H1 (cell line): ENCODE results near the gene AKR1B15. TPM values are rescaled to one million over a fixed set of nuclear protein-coding genes. Genes with fewer than 3 reads are reported as not detected.

Source experiments
- CTCF ChIA-PET: fragments of 300-600 bp; sonication (Branson Sonifier 250); formaldehyde crosslinking; loops from one replicate; lab custom pipeline; 2021; ENCODE audit not compliant: partially characterized antibody; lab: Charles Lee
- POLR2A ChIA-PET: fragments of 300-600 bp; sonication (Branson Sonifier 250); formaldehyde crosslinking; loops from one replicate; lab custom pipeline; 2021; ENCODE audit warnings: inconsistent platforms; ENCODE audit not compliant: partially characterized antibody; lab: Charles Lee
- DNase-seq, 2 experiments: peaks; one replicate each; pipeline versions ENCODE4 v3.0.0 to v3.0.0-alpha.2; 2010 to 2022; ENCODE audit warnings: low spot score in 2 of 2, low read depth in 1 of 2, mixed read lengths in 1 of 2
- FAIRE-seq: peaks from 2 replicates; lab custom pipeline; 2011; peaks lifted over from hg19 to GRCh38; lab: Jason Lieb, UNC
- H2AFZ ChIP-seq: 2 replicates; pipeline ENCODE4 v1.8.1; 2012; ENCODE audit warnings: low read length, inconsistent platforms
- H2AK5ac ChIP-seq: 2 replicates; pipeline ENCODE4 v1.6.1; 2013; ENCODE audit warnings: low read depth, low read length
- H2BK120ac ChIP-seq: replicated peaks from 2 replicates; pipeline ENCODE3; 2013; ENCODE audit warnings: low read depth, low read length, inconsistent platforms
- H2BK12ac ChIP-seq: 2 replicates; pipeline ENCODE4 v1.6.1; 2013; ENCODE audit warnings: low read depth, low read length
- H2BK15ac ChIP-seq: 2 replicates; pipeline ENCODE4 v1.6.1; 2013; ENCODE audit warnings: low read length
- H2BK20ac ChIP-seq: 2 replicates; pipeline ENCODE4 v1.6.1; 2013; ENCODE audit warnings: low read length
- H2BK5ac ChIP-seq: 2 replicates; pipeline ENCODE4 v1.6.1; 2013; ENCODE audit warnings: low read depth, low read length
- H3K14ac ChIP-seq: 2 replicates; pipeline ENCODE4 v1.6.1; 2013; ENCODE audit warnings: inconsistent platforms; ENCODE audit not compliant: insufficient read length
- H3K18ac ChIP-seq: 2 replicates; pipeline ENCODE4 v1.6.1; 2013; ENCODE audit warnings: low read length; ENCODE audit errors: extremely low read depth
- H3K23ac ChIP-seq: 2 replicates; pipeline ENCODE4 v1.6.1; 2013; ENCODE audit warnings: inconsistent platforms; ENCODE audit not compliant: insufficient read length
- H3K23me2 ChIP-seq: 2 replicates; pipeline ENCODE4 v1.6.1; 2013; ENCODE audit warnings: low read depth, low read length
- H3K27ac ChIP-seq: 2 replicates; pipeline ENCODE4 v1.6.1; 2011; ENCODE audit warnings: low read depth, low read length, inconsistent platforms
- H3K27me3 ChIP-seq, 4 experiments: replicated peaks in 1 of 4; 1 replicate in 1 of 4; 2 replicates in 3 of 4; pipeline versions ENCODE4 v1.6.1 to v1.8.1; 2011 to 2013; ENCODE audit warnings: low read length in 3 of 4, mild to moderate bottlenecking in 3 of 4, inconsistent platforms in 2 of 4, mixed read lengths in 2 of 4, moderate library complexity in 1 of 4; ENCODE audit not compliant: control insufficient read depth in 3 of 4, insufficient read depth in 3 of 4; ENCODE audit errors: extremely low read depth in 1 of 4
- H3K36me3 ChIP-seq, 4 experiments: 2 replicates each; pipeline versions ENCODE4 v1.6.1 to v1.8.1; 2011 to 2013; ENCODE audit warnings: mild to moderate bottlenecking in 4 of 4, low read length in 3 of 4, moderate library complexity in 2 of 4, control low read depth in 1 of 4, inconsistent platforms in 1 of 4; ENCODE audit not compliant: insufficient read depth in 4 of 4, control insufficient read depth in 2 of 4
- H3K4ac ChIP-seq: replicated peaks from 2 replicates; pipeline ENCODE3; 2013; ENCODE audit warnings: low read length, low read depth, mixed read lengths, inconsistent platforms; ENCODE audit not compliant: insufficient read length
- H3K4me1 ChIP-seq, 4 experiments: replicated peaks in 1 of 4; 1 replicate in 1 of 4; 2 replicates in 3 of 4; pipeline versions ENCODE4 v1.6.1 to v1.8.1; 2011 to 2013; ENCODE audit warnings: low read length in 3 of 4, inconsistent platforms in 2 of 4, mixed read lengths in 1 of 4; ENCODE audit not compliant: insufficient read depth in 4 of 4, control insufficient read depth in 3 of 4
- H3K4me2 ChIP-seq, 2 experiments: 2 replicates each; pipeline versions ENCODE4 v1.6.1 to v1.8.1; 2011 to 2013; ENCODE audit warnings: low read depth in 2 of 2, low read length in 2 of 2, control low read depth in 1 of 2, inconsistent platforms in 1 of 2, mild to moderate bottlenecking in 1 of 2; ENCODE audit not compliant: insufficient read depth in 1 of 2
- H3K4me3 ChIP-seq, 4 experiments: fragments of 200-600, 300-600 bp in 1 of 4; sonication (generic), shearing (Covaris generic), sonication (Bioruptor Twin) in 1 of 4; 2 replicates each; pipeline versions ENCODE4 v1.5.1 to v1.8.1; 2011 to 2016; ENCODE audit warnings: low read length in 4 of 4, low read depth in 3 of 4, control low read depth in 2 of 4, inconsistent platforms in 2 of 4, mild to moderate bottlenecking in 2 of 4, mixed read lengths in 1 of 4, moderate library complexity in 1 of 4; ENCODE audit not compliant: insufficient read depth in 2 of 4; ENCODE audit errors: extremely low read depth in 1 of 4
- H3K56ac ChIP-seq: replicated peaks from 2 replicates; pipeline ENCODE3; 2013; ENCODE audit warnings: low read depth, mild to moderate bottlenecking, mixed read lengths, low read length, inconsistent platforms; ENCODE audit not compliant: insufficient read length
- H3K79me1 ChIP-seq: 2 replicates; pipeline ENCODE4 v1.6.1; 2013; ENCODE audit warnings: low read depth, low read length, control low read depth
- H3K79me2 ChIP-seq, 2 experiments: 2 replicates each; pipeline versions ENCODE4 v1.6.1 to v1.8.1; 2012 to 2013; ENCODE audit warnings: low read length in 2 of 2, mild to moderate bottlenecking in 2 of 2, inconsistent platforms in 1 of 2; ENCODE audit not compliant: insufficient read depth in 2 of 2, control insufficient read depth in 1 of 2
- H3K9ac ChIP-seq, 4 experiments: replicated peaks in 1 of 4; 1 replicate in 1 of 4; 2 replicates in 3 of 4; pipeline versions ENCODE4 v1.6.1 to v1.8.1; 2011 to 2013; ENCODE audit warnings: low read depth in 3 of 4, low read length in 3 of 4, control low read depth in 2 of 4, mild to moderate bottlenecking in 2 of 4, moderate library complexity in 2 of 4, inconsistent platforms in 1 of 4; ENCODE audit errors: extremely low read depth in 1 of 4
- H3K9me3 ChIP-seq, 2 experiments: 2 replicates each; pipeline versions ENCODE4 v1.6.1 to v1.8.1; 2012 to 2013; ENCODE audit warnings: mild to moderate bottlenecking in 2 of 2, moderate library complexity in 2 of 2, control low read depth in 1 of 2, inconsistent platforms in 1 of 2, low read depth in 1 of 2, low read length in 1 of 2, mixed read lengths in 1 of 2; ENCODE audit not compliant: insufficient read depth in 2 of 2
- H4K20me1 ChIP-seq, 2 experiments: replicated peaks in 1 of 2; 2 replicates each; pipeline versions ENCODE3 to v1.8.1; 2011 to 2013; ENCODE audit warnings: inconsistent platforms in 2 of 2, low read length in 2 of 2, mild to moderate bottlenecking in 1 of 2; ENCODE audit not compliant: insufficient read depth in 2 of 2, control insufficient read depth in 1 of 2
- H4K5ac ChIP-seq: 2 replicates; pipeline ENCODE4 v1.6.1; 2013; ENCODE audit warnings: low read length, low read depth, mixed read lengths, inconsistent platforms; ENCODE audit not compliant: insufficient read length
- H4K8ac ChIP-seq: 2 replicates; pipeline ENCODE4 v1.8.0; 2013; ENCODE audit warnings: mild to moderate bottlenecking, moderate library complexity, low read length, inconsistent platforms; ENCODE audit not compliant: insufficient read depth; ENCODE audit errors: extremely low read depth
- H4K91ac ChIP-seq: replicated peaks from 2 replicates; pipeline ENCODE3; 2013; ENCODE audit warnings: low read length, mixed read lengths, inconsistent platforms; ENCODE audit not compliant: insufficient read length
- CEBPB ChIP-seq: IDR thresholded peaks from 2 replicates; pipeline ENCODE4 v1.6.1; 2012; ENCODE audit warnings: low read depth, low read length
- TAF1 ChIP-seq: IDR thresholded peaks from 2 replicates; pipeline ENCODE4 v1.6.1; 2011; ENCODE audit warnings: mild to moderate bottlenecking, low read depth, low read length
- WGBS, 2 experiments: shearing (Covaris generic) in 1 of 2; methylation state at CpG; one replicate each; pipeline versions ENCODE4 v1.1.6 to v1.1.7; 2013 to 2015; ENCODE audit warnings: low lambda C conversion rate in 2 of 2, mixed read lengths in 2 of 2, inconsistent platforms in 1 of 2, low coverage in 1 of 2, missing lambda C conversion rate in 1 of 2; ENCODE audit not compliant: insufficient replicate concordance in 2 of 2, insufficient coverage in 1 of 2, insufficient read length in 1 of 2; ENCODE audit errors: extremely low coverage in 1 of 2, missing lambda C conversion rate in 1 of 2; 5-methylcytosine and 5-hydroxymethylcytosine counted together
- polyA plus RNA-seq, 7 experiments: library from polyadenylated mRNA; depleted of rRNA in 3 of 7; stranded (reverse) in 5 of 7; unstranded in 2 of 7; fragments of >200 nt in 5 of 7; fragments of 200-250 nt in 2 of 7; gene quantifications; 1 replicate in 5 of 7; 2 replicates in 1 of 7; 4 replicates in 1 of 7; pipeline versions ENCODE4 v1.2.1 to v1.2.3, GENCODE V29; 2011 to 2013; ENCODE audit warnings: missing spikeins in 2 of 7, mixed read lengths in 2 of 7
- total RNA-seq: library from RNA; stranded (reverse); fragmentation: NEBNext Ultra II Directional; extraction: Animal tissue kit (Norgen Biotek cat#: 25700); gene quantifications from 2 replicates; pipeline ENCODE4 v1.2.1, GENCODE V29; 2021

The AKR1B15 gene
- total and polyA plus RNA-seq, 2 of the 8 experiments (the other 6 are each of a cell fraction or from before 2014, with no cell fraction given), result 0.15 to 0.47 TPM

DNA sequence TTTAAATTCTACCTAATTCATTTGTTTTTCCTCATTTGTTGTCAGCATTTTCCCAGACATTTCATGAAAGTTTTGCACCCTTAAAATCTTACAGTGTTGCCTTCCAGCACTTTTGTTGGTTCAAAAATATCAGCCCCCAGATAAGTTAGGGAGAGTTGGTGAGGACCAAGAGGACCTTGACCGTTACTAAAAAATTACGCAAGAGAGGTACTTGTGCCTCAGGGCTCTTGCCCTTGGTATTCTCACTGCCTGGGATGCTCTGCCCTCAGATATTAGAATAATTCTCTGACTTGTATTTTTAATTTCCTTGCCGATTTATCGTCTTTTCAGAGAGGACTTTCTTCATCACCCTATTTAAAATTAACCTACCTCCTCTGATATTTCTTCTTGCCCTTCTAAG, 3.5 kb upstream of the AKR1B15 start:
- H3K56ac ChIP-seq, result no peak overlapping the region
- peaks cover 4% of the 10 kb centered on the region; the same call in 1 of the 2 replicates for H3K23me2 ChIP-seq
- peaks cover 8 to 14% (median 9%) of the 10 kb centered on the region in 4 experiments for H3K4me1 ChIP-seq
- H3K4me3 ChIP-seq, result no peak overlapping the region
- FAIRE-seq (no peak), DNase-seq (no peak)
- no peak overlapping the region for H4K5ac ChIP-seq
- no peak overlapping the region for H2BK120ac ChIP-seq
- no peaks in the 10 kb centered on the region for H3K79me1 ChIP-seq
- H2BK5ac ChIP-seq, result peak overlapping the region; percentile 29; the same call in 1 of the 2 replicates
- H3K9ac ChIP-seq, result no peak overlapping the region
- H3K36me3 ChIP-seq, result no peaks in the 10 kb centered on the region
- no peak overlapping the region; the same call in 1 of the 2 replicates for H2BK12ac ChIP-seq
- no peak overlapping the region for H3K27ac ChIP-seq
- no peak overlapping the region for H3K18ac ChIP-seq
- no peak overlapping the region for H3K14ac ChIP-seq
- no peak overlapping the region for H4K8ac ChIP-seq
- no peak overlapping the region for H3K4me2 ChIP-seq
- H4K91ac ChIP-seq, result no peak overlapping the region
- ChIA-PET POLR2A (no interaction called here), CTCF (interaction anchor here (1.4 to 1.8 kb wide), 2 partner anchors 23 to 31 kb away, joined by 4 to 6 read pairs; no protein-coding TSS in a partner anchor)
- no peak overlapping the region for H2BK15ac ChIP-seq
- no peak overlapping the region for H2AFZ ChIP-seq
- no peak overlapping the region for H3K4ac ChIP-seq
- no peaks in the 10 kb centered on the region; a peak in 1 of 7 replicates for H3K27me3 ChIP-seq
- no peak overlapping the region for H2AK5ac ChIP-seq
- no peak overlapping the region for H3K23ac ChIP-seq
- no peaks in the 10 kb centered on the region for H3K79me2 ChIP-seq
- peak; percentile 35; the same call in 1 of the 2 replicates for TF ChIP-seq CEBPB
- no peak for TF ChIP-seq TAF1
- H3K9me3 ChIP-seq, result no peaks in the 10 kb centered on the region
- no peaks in the 10 kb centered on the region for H4K20me1 ChIP-seq
- peak overlapping the region; percentile 40; the same call in 1 of the 2 replicates for H2BK20ac ChIP-seq
- 98% methylated on average over 4 of the region's 4 CpGs; no CpG with 5 or more reads in 1 of the 2 experiments for WGBS, 2 experiments
